ENCODE data around the gene ZSCAN10.

ZSCAN10 gene

GRCh38 chr16:3051009-3051408 lies 48.1 kb downstream of the ZSCAN10 start:
- no peak for TF ChIP-seq ZNF274 (IDR thresholded peaks at IDR 0.05; ENCODE audit: low read depth, low read length)
- no peak overlapping the region for H3K4me3 ChIP-seq (ENCODE audit: low read length)

GRCh38 chr16:3050487-3050886 lies 48.6 kb downstream of the ZSCAN10 start:
- no peak overlapping the region for H3K4me3 ChIP-seq (ENCODE audit: low read length)
- no peak for TF ChIP-seq ZNF274 (IDR thresholded peaks at IDR 0.05; ENCODE audit: low read depth, low read length)

- no peak overlapping the region for H3K4me3 ChIP-seq (ENCODE audit: low read length)
- no peak for TF ChIP-seq ZNF274 (IDR thresholded peaks at IDR 0.05; ENCODE audit: low read depth, low read length)
Observed at GRCh38 chr16:3049921-3050481, 49.1 kb downstream of the ZSCAN10 start.

GRCh38 chr16:3047387-3047720 lies 51.7 kb downstream of the ZSCAN10 start:
- no peak for TF ChIP-seq ZNF274 (IDR thresholded peaks at IDR 0.05; ENCODE audit: low read depth, low read length)
- H3K4me3 ChIP-seq (ENCODE audit: low read length), result no peak overlapping the region

- no peak overlapping the region; the same call in 1 of the 2 replicates for H3K4me3 ChIP-seq (ENCODE audit: low read length)
- TF ChIP-seq ZNF274 (IDR thresholded peaks at IDR 0.05; ENCODE audit: low read depth, low read length), result no peak
Observed at GRCh38 chr16:3046641-3047386, 52.3 kb downstream of the ZSCAN10 start.

- TF ChIP-seq ZNF274 (IDR thresholded peaks at IDR 0.05; ENCODE audit: low read depth, low read length), result no peak
- H3K4me3 ChIP-seq (ENCODE audit: low read length), result peak within 1 kb of the TSS; percentile 56; the same call in 1 of the 2 replicates
Observed at GRCh38 chr16:3045758-3046640, 53.1 kb downstream of the ZSCAN10 start, which contains the start of gene MMP25. TSS of gene MMP25 (plus strand) at chr16:3046561. CDS start at chr16:3046918, 357 bp downstream.

- no peak overlapping the region for H3K4me3 ChIP-seq (ENCODE audit: low read length)
- TF ChIP-seq ZNF274 (IDR thresholded peaks at IDR 0.05; ENCODE audit: low read depth, low read length), result no peak
Observed at GRCh38 chr16:3044708-3045107, 54.4 kb downstream of the ZSCAN10 start.

GRCh38 chr16:3042376-3042775 lies 56.7 kb downstream of the ZSCAN10 start:
- TF ChIP-seq ZNF274 (IDR thresholded peaks at IDR 0.05; ENCODE audit: low read depth, low read length), result no peak
- no peak overlapping the region for H3K4me3 ChIP-seq (ENCODE audit: low read length)

GRCh38 chr16:3038896-3039295 lies 60.2 kb downstream of the ZSCAN10 start:
- no peak for TF ChIP-seq ZNF274 (IDR thresholded peaks at IDR 0.05; ENCODE audit: low read depth, low read length)
- H3K4me3 ChIP-seq (ENCODE audit: low read length), result no peak overlapping the region
